HL-60 (cell line): ENCODE data around the gene AAK1.

Experiments
- DNase-seq, 2 experiments: peaks; one replicate each; pipeline ENCODE4 v3.0.0-alpha.2; 2010 to 2020; ENCODE audit warnings: low read depth in 1 of 2, low spot score in 1 of 2
- H3K27ac ChIP-seq: fragments of 250-450 bp; sonication (Bioruptor Pico); replicated peaks from 2 replicates; pipeline ENCODE4 v1.5.1; 2020; ENCODE audit warnings: mild to moderate bottlenecking, moderate library complexity
- H3K27me3 ChIP-seq: fragments of 250-450 bp; sonication (Bioruptor Pico); 2 replicates; pipeline ENCODE4 v1.5.1; 2021; ENCODE audit warnings: mild to moderate bottlenecking, moderate library complexity; ENCODE audit not compliant: insufficient read depth, poor library complexity, severe bottlenecking
- H3K4me3 ChIP-seq: replicated peaks from 2 replicates; pipeline ENCODE4 v1.5.1; 2011; ENCODE audit warnings: mild to moderate bottlenecking, control low read depth, low read length; ENCODE audit not compliant: insufficient read depth
- CTCF ChIP-seq: IDR thresholded peaks from one replicate; pipeline ENCODE4 v1.5.1; 2011; ENCODE audit warnings: low read length, control low read depth, inconsistent platforms; ENCODE audit not compliant: insufficient read depth
- GABPA ChIP-seq: IDR thresholded peaks from 2 replicates; pipeline ENCODE4 v1.6.1; 2012; ENCODE audit warnings: low read depth
- POLR2AphosphoS5 ChIP-seq: IDR thresholded peaks from 2 replicates; pipeline ENCODE4 v1.6.1; 2012; ENCODE audit warnings: low read depth
- REST ChIP-seq: IDR thresholded peaks from 2 replicates; pipeline ENCODE4 v1.6.1; 2012; ENCODE audit warnings: low read depth; ENCODE audit not compliant: insufficient replicate concordance
- SPI1 ChIP-seq: IDR thresholded peaks from 2 replicates; pipeline ENCODE4 v1.6.1; 2012; ENCODE audit warnings: low read depth, mild to moderate bottlenecking, borderline replicate concordance

The AAK1 gene

GRCh38 chr2:69471793-69472192 lies 171.7 kb downstream of the AAK1 start:
- Histone ChIP-seq H3K4me3 (no peak overlapping the region), H3K27me3 (no peaks in the 10 kb centered on the region), H3K27ac (no peak overlapping the region)
- TF ChIP-seq REST (no peak), GABPA (no peak), POLR2AphosphoS5 (no peak), CTCF (no peak), SPI1 (no peak)
- no peak for DNase-seq

- Histone ChIP-seq H3K27me3 (no peaks in the 10 kb centered on the region), H3K27ac (no peak overlapping the region), H3K4me3 (no peak overlapping the region)
- DNase-seq, result no peak
- TF ChIP-seq GABPA, result no peak
Observed at GRCh38 chr2:69470911-69471310, 172.6 kb downstream of the AAK1 start.

GRCh38 chr2:69469784-69470183 lies 173.8 kb downstream of the AAK1 start:
- no peak for DNase-seq
- Histone ChIP-seq H3K27ac (no peak overlapping the region), H3K4me3 (no peak overlapping the region), H3K27me3 (no peaks in the 10 kb centered on the region)
- no peak for TF ChIP-seq CTCF
- TF ChIP-seq SPI1, result no peak
- TF ChIP-seq REST, result no peak
- TF ChIP-seq GABPA, result no peak
- TF ChIP-seq POLR2AphosphoS5, result no peak

- H3K27me3 ChIP-seq, result no peaks in the 10 kb centered on the region
- DNase-seq, result no peak
- H3K4me3 ChIP-seq, result no peak overlapping the region
- H3K27ac ChIP-seq, result no peak overlapping the region
- TF ChIP-seq REST (no peak), CTCF (no peak), SPI1 (no peak), GABPA (no peak), POLR2AphosphoS5 (no peak)
Observed at GRCh38 chr2:69469375-69469774, 174.2 kb downstream of the AAK1 start.
